GM19025 (cell line): ENCODE results near the gene FGGY.
"Not testable (repeated sequence)": the region's sequence is repeated elsewhere in the genome, so short reads cannot be mapped to it uniquely, and the experiment has no call there.

Source experiments
- ATAC-seq: cut with Tn5 transposase; IDR thresholded peaks from one replicate; pipeline ENCODE4 v1.9.1; 2021; ENCODE audit warnings: mild to moderate bottlenecking, low read depth, moderate library complexity; ENCODE audit not compliant: unreplicated experiment

FGGY gene, protein sequence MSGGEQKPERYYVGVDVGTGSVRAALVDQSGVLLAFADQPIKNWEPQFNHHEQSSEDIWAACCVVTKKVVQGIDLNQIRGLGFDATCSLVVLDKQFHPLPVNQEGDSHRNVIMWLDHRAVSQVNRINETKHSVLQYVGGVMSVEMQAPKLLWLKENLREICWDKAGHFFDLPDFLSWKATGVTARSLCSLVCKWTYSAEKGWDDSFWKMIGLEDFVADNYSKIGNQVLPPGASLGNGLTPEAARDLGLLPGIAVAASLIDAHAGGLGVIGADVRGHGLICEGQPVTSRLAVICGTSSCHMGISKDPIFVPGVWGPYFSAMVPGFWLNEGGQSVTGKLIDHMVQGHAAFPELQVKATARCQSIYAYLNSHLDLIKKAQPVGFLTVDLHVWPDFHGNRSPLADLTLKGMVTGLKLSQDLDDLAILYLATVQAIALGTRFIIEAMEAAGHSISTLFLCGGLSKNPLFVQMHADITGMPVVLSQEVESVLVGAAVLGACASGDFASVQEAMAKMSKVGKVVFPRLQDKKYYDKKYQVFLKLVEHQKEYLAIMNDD

DNA sequence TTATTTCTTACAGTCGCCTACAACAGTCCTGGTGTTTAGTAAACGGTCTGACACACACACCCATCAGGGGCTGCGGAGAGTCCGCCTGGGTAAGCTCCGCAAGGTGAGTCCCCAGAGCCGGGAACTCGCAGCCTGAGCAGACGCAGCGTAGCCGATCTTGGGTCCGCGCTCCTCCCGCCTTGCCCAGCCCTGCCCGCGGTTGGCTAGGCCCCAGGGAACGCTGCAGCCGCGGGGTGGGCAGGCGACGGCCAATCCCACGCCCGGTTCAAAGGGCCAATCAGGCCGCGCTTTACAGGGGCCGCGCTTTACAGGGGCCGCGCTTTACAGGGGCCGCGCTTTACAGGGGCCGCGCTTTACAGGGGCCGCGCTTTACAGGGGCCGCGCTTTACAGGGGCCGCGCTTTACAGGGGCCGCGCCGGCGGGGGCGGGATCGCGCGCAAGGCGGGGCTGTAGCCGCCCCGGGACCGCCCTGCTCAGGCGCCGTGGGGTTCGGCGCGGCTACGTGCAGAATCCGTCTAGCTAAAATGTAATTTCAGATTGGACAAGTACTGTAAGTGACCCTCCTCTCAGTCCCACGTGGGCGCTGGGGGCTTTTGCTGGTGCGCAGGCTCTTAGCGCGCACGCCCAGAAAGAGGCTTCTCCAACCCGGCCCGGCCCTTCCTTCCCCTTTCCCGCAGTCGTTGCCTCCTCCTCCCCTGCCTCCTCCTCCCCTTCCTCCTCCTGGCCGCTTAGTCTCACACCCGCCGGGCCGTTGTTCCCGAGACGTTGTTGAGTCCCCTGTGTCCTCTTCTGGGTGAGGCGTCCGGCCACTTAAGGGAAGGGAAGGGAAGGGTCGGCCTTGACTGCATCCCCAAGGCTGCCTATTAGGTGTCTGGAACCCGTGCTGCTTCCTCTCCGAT, at the start of gene FGGY:
TSS of gene FGGY (plus strand) at position 737 of the 899 bp plus-strand sequence. CDS start 24,456 bp downstream, outside the sequence.
- peak; percentile 95 for ATAC-seq

GRCh38 chr1:59248758-59249157, 48.1 kb upstream of the FGGY start:
- no peak for ATAC-seq

- no peak for ATAC-seq
These were observed 47.3 kb upstream of the FGGY start for GRCh38 chr1:59249396-59250137.

- ATAC-seq, result not testable (repeated sequence)
These were observed 45.8 kb upstream of the FGGY start for GRCh38 chr1:59251061-59251460.

DNA sequence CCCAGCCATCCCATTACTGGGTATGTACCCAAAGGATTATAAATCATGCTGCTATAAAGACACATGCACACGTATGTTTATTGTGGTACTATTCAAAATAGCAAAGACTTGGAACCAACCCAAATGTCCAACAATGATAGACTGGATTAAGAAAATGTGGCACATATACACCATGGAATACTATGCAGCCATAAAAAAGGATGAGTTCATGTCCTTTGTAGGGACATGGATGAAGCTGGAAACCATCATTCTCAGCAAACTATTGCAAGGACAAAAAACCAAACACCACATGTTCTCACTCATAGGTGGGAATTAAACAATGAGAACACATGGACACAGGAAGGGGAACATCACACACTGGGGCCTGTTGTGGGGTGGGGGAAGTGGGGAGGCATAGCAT, 40.5 kb upstream of the FGGY start:
- ATAC-seq, result not testable (repeated sequence)

GRCh38 chr1:59258412-59259032, 38.4 kb upstream of the FGGY start:
- no peak for ATAC-seq

DNA sequence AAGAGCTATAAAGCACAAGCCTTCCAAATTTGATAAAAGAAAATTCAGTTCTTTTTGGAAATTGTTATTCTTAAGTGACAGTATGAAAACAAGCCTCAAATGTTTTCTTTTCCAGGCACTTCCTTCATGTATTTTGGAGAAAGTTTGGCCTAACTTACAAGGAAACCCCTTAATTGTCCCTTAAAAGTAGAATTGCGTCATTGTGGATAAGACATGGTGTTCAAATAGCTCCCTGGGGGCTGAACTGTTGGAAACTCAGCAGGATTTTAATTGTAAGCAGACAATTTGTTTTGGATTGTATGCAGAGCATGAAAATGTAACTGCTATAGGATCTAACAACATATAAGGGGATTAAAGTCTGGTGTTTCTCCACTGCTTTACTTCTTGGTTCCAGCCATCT, 35.4 kb upstream of the FGGY start:
- no peak for ATAC-seq

DNA sequence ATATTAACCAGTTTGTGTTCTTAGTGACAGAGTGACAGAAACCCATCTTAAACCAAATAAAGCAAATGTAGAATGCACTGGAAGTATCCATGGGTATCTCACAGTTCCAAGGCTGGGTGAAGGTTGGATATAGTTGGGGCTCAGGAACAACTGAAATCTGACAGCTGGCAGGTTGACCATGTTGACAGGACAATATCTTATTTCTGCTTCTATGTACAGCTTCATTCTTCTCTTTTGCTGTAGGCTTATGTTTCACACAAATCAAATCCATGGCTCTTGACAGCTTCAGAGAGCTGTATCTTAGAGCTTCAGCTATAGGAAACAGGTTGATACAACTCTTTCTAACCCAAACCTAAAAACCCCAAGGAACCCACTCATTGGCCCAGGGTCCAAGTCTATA, 34.3 kb upstream of the FGGY start:
- no peak for ATAC-seq

DNA sequence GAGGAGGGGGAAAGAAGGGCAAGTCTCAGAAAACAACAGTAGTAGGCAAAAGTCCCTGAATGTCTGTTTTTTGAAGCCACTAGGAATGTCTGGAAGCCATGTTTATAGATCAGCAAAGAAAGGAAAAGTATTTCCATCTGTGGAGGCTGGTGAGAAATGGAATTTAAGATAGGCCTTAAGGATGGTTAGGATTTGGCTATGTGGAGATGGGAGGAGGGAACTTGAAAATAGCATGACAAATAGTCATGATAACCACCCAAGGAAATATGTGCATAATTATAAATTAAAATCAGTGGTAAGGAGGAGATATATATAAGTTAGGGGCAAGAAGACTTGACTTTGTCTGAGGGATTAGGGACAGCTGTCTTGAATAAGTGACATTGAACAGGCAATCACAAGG, 33.8 kb upstream of the FGGY start:
- ATAC-seq, result no peak

DNA sequence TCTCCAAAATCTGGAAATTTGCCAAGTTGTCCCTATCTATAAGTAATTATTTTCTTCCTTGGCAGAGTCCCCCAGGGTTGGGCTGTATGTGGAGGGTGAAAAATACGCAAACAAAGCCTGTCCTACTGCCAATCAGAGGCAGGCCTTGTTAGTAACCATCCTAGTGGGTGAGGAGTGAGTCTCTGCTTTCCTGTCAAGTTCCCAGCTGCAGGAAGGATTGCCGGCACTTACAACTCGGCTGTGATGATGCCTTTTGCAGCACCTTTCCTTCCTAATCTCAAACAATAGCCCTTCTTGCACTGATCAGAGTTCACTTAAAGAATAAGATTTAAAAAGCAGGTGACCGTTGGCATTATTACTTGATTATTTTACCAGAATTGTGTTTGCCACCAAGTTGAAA, 31.3 kb upstream of the FGGY start:
- no peak for ATAC-seq

GRCh38 chr1:59266180-59266926, 30.5 kb upstream of the FGGY start:
- peak; percentile 89 for ATAC-seq

GRCh38 chr1:59266927-59267293, 30.0 kb upstream of the FGGY start:
- peak; percentile 39 for ATAC-seq

DNA sequence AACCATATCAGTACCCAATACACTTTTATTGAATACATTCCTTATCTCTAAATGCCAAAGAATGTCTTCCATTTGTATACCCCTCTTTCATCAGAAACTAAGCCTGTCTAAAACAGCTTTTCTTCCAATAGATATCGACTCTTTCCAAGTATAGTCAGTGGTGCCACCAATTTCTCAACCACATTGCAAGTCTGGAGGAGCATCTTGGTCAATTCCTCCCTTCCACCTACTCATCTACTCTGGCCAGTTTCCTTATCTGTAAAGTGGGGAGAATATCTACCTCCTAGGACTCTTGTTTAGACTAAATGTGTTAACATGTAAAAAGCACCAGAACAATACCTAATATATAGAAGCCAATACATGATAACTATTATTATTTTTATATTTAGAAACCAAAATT, 28.5 kb upstream of the FGGY start:
- ATAC-seq, result no peak

- no peak for ATAC-seq
These were observed 25.2 kb upstream of the FGGY start for GRCh38 chr1:59271561-59272260.

- ATAC-seq, result no peak
These were observed 24.4 kb upstream of the FGGY start for GRCh38 chr1:59272507-59272906.

GRCh38 chr1:59276439-59276851, 20.4 kb upstream of the FGGY start:
- no peak for ATAC-seq

DNA sequence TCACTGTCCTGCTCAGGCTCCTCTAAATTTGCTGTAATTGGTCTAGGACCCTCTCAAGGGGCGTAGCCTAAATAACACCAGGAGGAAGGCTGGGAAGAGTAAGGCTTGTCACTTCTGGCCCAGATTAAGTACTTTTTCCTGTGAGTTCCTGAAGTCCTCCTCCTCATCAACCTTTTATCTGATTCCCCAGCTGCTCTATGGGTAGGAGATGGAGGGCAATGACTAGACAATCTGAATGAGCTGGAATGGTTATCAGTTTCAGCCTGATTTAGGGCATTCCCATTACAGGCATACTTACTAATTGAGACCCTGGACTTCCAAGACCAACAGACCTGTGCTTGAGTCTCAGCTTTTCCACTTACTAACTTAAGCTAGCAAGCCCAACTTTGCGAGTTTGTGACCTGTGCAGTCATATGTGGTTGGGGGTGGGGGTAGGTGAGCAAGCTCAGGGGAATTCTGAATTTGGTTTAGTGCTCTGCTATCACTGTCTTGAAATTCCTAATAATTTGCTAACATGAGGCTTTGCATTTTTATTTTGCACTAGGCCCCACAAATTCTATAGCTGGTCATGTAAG, 18.0 kb upstream of the FGGY start:
- no peak for ATAC-seq

GRCh38 chr1:59279645-59280044, 17.2 kb upstream of the FGGY start:
- ATAC-seq, result no peak
